C4-2B (cell line): ENCODE results near the gene PPP2R5A.
"Not testable (repeated sequence)": the region's sequence is repeated elsewhere in the genome, so short reads cannot be mapped to it uniquely, and the experiment has no call there.

Experiments used
- H3K27ac ChIP-seq: fragments of 450-650 bp; 2 replicates; pipeline ENCODE4 v1.5.1; 2017
- ZFX ChIP-seq: fragments of 450-650 bp; IDR thresholded peaks from 2 replicates; pipeline ENCODE4 v1.6.1; 2017
- TF ChIP-seq, protein P1 (sequence below): fragments of 450-650 bp; conservative IDR thresholded peaks from 2 replicates; pipeline ENCODE4 v1.5.1; 2017; ENCODE audit warnings: mild to moderate bottlenecking

Gene PPP2R5A

GRCh38 chr1:212302745-212303383, 17.7 kb downstream of the PPP2R5A start:
- no peak overlapping the region for H3K27ac ChIP-seq
- TF ChIP-seq, protein P1, sequence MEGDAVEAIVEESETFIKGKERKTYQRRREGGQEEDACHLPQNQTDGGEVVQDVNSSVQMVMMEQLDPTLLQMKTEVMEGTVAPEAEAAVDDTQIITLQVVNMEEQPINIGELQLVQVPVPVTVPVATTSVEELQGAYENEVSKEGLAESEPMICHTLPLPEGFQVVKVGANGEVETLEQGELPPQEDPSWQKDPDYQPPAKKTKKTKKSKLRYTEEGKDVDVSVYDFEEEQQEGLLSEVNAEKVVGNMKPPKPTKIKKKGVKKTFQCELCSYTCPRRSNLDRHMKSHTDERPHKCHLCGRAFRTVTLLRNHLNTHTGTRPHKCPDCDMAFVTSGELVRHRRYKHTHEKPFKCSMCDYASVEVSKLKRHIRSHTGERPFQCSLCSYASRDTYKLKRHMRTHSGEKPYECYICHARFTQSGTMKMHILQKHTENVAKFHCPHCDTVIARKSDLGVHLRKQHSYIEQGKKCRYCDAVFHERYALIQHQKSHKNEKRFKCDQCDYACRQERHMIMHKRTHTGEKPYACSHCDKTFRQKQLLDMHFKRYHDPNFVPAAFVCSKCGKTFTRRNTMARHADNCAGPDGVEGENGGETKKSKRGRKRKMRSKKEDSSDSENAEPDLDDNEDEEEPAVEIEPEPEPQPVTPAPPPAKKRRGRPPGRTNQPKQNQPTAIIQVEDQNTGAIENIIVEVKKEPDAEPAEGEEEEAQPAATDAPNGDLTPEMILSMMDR, result no peak
- TF ChIP-seq ZFX, result no peak

DNA sequence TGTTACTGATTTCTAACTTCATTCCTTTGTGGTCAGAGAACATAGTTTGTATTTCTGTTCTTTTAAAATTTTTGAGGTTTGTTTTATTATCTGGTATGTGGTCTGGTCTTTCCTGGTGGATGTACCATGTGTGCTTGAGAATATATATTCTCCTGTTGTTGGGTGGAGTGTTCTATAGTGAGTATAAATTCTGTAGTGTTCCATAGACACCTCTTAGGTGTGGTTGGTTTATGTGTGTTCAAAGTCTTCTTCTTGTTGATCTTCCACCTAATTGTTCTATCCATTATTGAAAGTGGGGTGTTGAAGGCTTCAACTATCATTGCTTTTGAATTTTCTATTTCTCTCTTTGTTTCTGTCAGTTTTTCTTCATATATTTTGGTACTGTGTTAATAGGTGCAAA, 20.1 kb downstream of the PPP2R5A start:
- TF ChIP-seq ZFX, result no peak
- TF ChIP-seq, protein P1, result no peak
- no peak overlapping the region for H3K27ac ChIP-seq

DNA sequence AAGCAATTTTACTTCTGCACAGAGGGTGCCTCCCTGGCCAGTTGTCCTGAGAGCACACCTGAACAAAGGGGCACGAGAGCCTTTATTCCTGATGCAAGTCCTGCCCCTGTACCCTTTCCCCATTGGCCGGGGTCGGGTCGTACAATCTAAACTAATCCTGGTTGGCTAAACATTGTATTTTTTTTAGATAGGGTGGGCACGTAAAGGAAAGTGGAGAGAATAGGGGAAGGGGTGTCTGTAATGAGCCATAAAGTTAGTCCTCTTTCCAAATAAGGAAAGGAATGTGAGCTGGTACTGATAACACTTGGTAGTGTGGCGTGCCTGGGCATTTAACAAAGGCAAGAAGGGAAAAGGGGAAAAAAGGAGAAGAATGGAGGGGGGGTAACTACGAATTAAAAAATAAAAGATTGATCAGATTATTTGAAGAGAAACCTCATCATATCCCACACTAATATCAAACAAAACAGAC, 20.8 kb downstream of the PPP2R5A start:
- not testable (repeated sequence) for H3K27ac ChIP-seq

DNA sequence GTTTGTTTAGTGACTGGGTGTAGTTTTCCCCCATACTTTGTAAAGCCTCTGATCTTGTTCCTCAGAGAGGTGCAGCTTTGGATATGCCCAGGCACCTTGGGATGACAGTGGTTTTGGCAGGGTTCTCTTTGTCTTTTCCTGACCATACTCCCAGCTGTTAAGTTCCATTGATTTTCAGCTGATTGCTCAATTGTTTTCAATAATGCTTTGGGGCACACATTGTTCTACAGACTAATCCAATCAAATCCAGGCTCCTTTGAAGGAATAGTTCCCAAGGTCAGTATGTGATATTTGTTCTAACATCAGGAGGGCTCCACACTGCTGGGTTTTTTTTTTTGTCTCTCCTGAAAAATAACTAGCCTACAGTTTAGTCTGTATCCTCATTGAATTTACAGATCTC, 24.8 kb downstream of the PPP2R5A start:
- H3K27ac ChIP-seq, result no peak overlapping the region
- no peak for TF ChIP-seq ZFX
- TF ChIP-seq, protein P1, result no peak

DNA sequence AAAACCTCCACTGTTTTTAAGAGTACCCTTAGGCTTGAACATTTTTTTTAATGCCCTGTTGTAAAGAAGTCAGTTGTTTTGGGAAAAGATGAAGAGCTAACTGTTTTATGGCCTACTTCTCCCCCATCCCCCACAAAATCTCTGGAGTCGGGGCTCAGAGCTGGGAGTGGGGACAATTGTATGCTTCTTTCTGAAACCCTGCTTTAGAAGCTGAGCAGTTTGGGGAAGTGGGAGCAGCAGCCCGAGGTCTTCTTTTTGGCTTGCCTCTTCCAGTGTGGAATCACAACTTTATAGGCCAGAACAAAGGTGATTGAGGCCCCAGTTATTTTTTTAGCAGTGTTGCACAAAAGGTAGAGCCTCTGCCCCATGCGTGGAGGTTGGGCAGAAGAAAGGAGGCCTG, 25.2 kb downstream of the PPP2R5A start:
- no peak overlapping the region for H3K27ac ChIP-seq
- TF ChIP-seq, protein P1, result no peak
- TF ChIP-seq ZFX, result no peak

DNA sequence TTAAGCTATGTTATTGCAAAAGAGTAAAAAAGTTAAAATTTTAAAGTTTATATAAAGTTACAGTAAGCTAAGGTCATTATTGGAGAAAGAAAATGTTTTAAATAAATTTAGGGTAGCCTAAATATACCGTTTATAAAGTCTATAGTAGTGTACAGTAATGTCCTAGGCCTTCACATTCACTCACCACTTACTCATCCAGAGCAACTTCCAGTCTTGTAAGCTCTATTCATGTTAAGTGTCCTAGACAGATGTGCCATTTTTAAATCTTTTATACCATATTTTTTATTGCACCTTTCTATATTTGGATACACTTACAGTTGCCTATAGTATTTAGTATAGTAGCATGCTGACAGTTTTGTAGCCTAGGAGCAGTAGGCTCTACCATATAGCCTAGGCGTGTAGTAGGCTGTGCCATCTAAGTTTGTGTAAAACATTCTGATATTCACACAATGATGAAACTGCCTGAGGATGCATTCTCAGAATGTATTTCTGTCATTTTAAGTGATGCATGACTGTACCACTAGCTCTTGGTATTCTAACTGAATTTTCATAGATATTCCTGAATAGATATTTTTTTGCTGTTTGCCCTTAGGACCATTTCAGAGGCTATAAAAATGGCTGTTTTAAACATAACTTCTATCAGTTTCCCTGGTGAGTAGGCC, 26.8 kb downstream of the PPP2R5A start:
- TF ChIP-seq, protein P1, result no peak
- TF ChIP-seq ZFX, result no peak
- no peak overlapping the region for H3K27ac ChIP-seq

GRCh38 chr1:212313616-212314015, 28.4 kb downstream of the PPP2R5A start:
- no peak overlapping the region for H3K27ac ChIP-seq
- TF ChIP-seq, protein P1, result no peak
- TF ChIP-seq ZFX, result no peak

DNA sequence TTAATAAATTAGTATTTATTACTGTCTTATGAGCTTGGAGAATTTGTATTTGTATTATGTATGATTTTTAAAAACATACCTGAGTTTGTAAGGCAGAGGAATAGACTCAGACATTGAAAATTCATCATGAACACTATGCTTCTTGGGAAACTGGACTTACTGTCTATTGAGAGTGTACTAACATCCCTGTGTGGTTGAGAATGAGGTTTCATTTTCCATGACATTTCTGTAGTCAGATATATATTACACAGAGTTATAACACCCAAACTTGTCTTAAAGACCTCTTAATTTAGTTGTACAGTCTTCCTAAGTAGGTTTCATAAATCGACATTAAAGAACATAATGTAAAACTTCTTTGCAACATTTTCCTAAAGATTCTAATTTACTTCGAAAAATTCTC, 30.0 kb downstream of the PPP2R5A start:
- TF ChIP-seq ZFX, result no peak
- TF ChIP-seq, protein P1, result no peak
- no peak overlapping the region for H3K27ac ChIP-seq
